GM19351 (cell line): ENCODE results near the gene CREB3L1.

Source experiments
- ATAC-seq: cut with Tn5 transposase; IDR thresholded peaks from one replicate; pipeline ENCODE4 v1.9.1; 2021; ENCODE audit warnings: mild to moderate bottlenecking, moderate library complexity; ENCODE audit not compliant: unreplicated experiment

The CREB3L1 gene

GRCh38 chr11:46272816-46273427, 4.5 kb upstream of the CREB3L1 start:
- ATAC-seq: no peak

GRCh38 chr11:46273511-46274205, 3.8 kb upstream of the CREB3L1 start:
- no peak for ATAC-seq

GRCh38 chr11:46275964-46276641, 1.4 kb upstream of the CREB3L1 start:
- no peak for ATAC-seq

GRCh38 chr11:46277313-46277621, 195 bp upstream of the CREB3L1 start:
- no peak for ATAC-seq

- ATAC-seq: no peak
These were observed 1.1 kb downstream of the CREB3L1 start for GRCh38 chr11:46278387-46279125.

- no peak for ATAC-seq
These were observed 2.0 kb downstream of the CREB3L1 start for GRCh38 chr11:46279126-46280099.

- ATAC-seq: no peak
These were observed 3.2 kb downstream of the CREB3L1 start for GRCh38 chr11:46280706-46281105.

- no peak for ATAC-seq
These were observed 3.9 kb downstream of the CREB3L1 start for GRCh38 chr11:46281371-46281831.

GRCh38 chr11:46285173-46285572, 7.7 kb downstream of the CREB3L1 start:
- no peak for ATAC-seq

- no peak for ATAC-seq
These were observed 8.2 kb downstream of the CREB3L1 start for GRCh38 chr11:46285594-46286033.

- ATAC-seq: no peak
These were observed 9.3 kb downstream of the CREB3L1 start for GRCh38 chr11:46286789-46287188.

- ATAC-seq: no peak
These were observed 11.0 kb downstream of the CREB3L1 start for GRCh38 chr11:46288451-46288850.

- ATAC-seq: no peak
These were observed 12.5 kb downstream of the CREB3L1 start for GRCh38 chr11:46290011-46290410.

- no peak for ATAC-seq
These were observed 13.3 kb downstream of the CREB3L1 start for GRCh38 chr11:46290598-46291309.

GRCh38 chr11:46291441-46292150, 14.1 kb downstream of the CREB3L1 start:
- ATAC-seq: no peak

GRCh38 chr11:46293066-46293465, 15.6 kb downstream of the CREB3L1 start:
- no peak for ATAC-seq

- no peak for ATAC-seq
These were observed 16.2 kb downstream of the CREB3L1 start for GRCh38 chr11:46293641-46294103.

GRCh38 chr11:46294365-46295309, 17.2 kb downstream of the CREB3L1 start:
- no peak for ATAC-seq
